Measurements from ENCODE around the gene NRIP1.

The NRIP1 gene

GRCh38 chr21:15004721-15005370, 60.0 kb downstream of the NRIP1 start:
- H3K9me3 ChIP-seq (ENCODE audit: control extremely low read depth in 1 of 5, control insufficient read depth in 4 of 5, insufficient read depth in 2 of 5, low read depth in 1 of 5, low read length in 4 of 5), result no peaks in the 10 kb centered on the region
- no peaks in the 10 kb centered on the region for H3K27me3 ChIP-seq (replicated peaks in 2 of 5; ENCODE audit: control insufficient read depth in 4 of 5, insufficient read depth in 5 of 5, low read length in 4 of 5)
- no peak for DNase-seq
- WGBS (ENCODE audit: insufficient coverage), result no CpG with 5 or more reads among the region's 2 CpGs
- H3K4me3 ChIP-seq (ENCODE audit: control insufficient read depth in 1 of 7, extremely low read depth in 1 of 7, insufficient read depth in 4 of 7, low read depth in 2 of 7, low read length in 6 of 7), result peak overlapping the region in 1 of 7 experiments; percentile 4
- no peak overlapping the region for H3K27ac ChIP-seq (ENCODE audit: insufficient read depth in 1 of 2, low read depth in 1 of 2, low read length in 2 of 2, poor library complexity in 1 of 2, severe bottlenecking in 2 of 2)
- peaks cover 6 to 65% (median 23%) of the 10 kb centered on the region in 4 experiments for H3K4me1 ChIP-seq (ENCODE audit: control extremely low read depth in 1 of 4, control insufficient read depth in 4 of 4, insufficient read depth in 4 of 4, low read length in 3 of 4)
- ChIA-PET CTCF (interaction anchor here (0.8 to 1.5 kb wide), 3 partner anchors 9 to 548 kb away, joined by 3 to 4 read pairs (median 4); no protein-coding TSS in a partner anchor), POLR2A (no interaction called here)
- H3K36me3 ChIP-seq (ENCODE audit: control insufficient read depth in 4 of 4, insufficient read depth in 4 of 4, low read length in 3 of 4), result peaks cover 13 to 65% (median 29%) of the 10 kb centered on the region in 4 experiments

GRCh38 chr21:15003463-15004135, 61.2 kb downstream of the NRIP1 start:
- Histone ChIP-seq H3K27me3 (replicated peaks in 2 of 5; ENCODE audit: control insufficient read depth in 4 of 5, insufficient read depth in 5 of 5, low read length in 4 of 5) (no peaks in the 10 kb centered on the region), H3K4me1 (ENCODE audit: control extremely low read depth in 1 of 4, control insufficient read depth in 4 of 4, insufficient read depth in 4 of 4, low read length in 3 of 4) (peaks cover 6 to 68% (median 28%) of the 10 kb centered on the region in 4 experiments), H3K36me3 (ENCODE audit: control insufficient read depth in 4 of 4, insufficient read depth in 4 of 4, low read length in 3 of 4) (peaks cover 10 to 61% (median 23%) of the 10 kb centered on the region in 4 experiments), H3K27ac (ENCODE audit: insufficient read depth in 1 of 2, low read depth in 1 of 2, low read length in 2 of 2, poor library complexity in 1 of 2, severe bottlenecking in 2 of 2) (peak overlapping the region in 1 of 2 experiments; percentile 26), H3K9me3 (ENCODE audit: control extremely low read depth in 1 of 5, control insufficient read depth in 4 of 5, insufficient read depth in 2 of 5, low read depth in 1 of 5, low read length in 4 of 5) (no peaks in the 10 kb centered on the region), H3K4me3 (ENCODE audit: control insufficient read depth in 1 of 7, extremely low read depth in 1 of 7, insufficient read depth in 4 of 7, low read depth in 2 of 7, low read length in 6 of 7) (no peak overlapping the region)
- POLR2A ChIA-PET, result no interaction called here
- CTCF ChIA-PET, result no interaction called here
- DNase-seq, result no peak
- WGBS (ENCODE audit: insufficient coverage), result no CpG with 5 or more reads among the region's 6 CpGs

- POLR2A ChIA-PET, result no interaction called here
- Histone ChIP-seq H3K27me3 (replicated peaks in 2 of 5; ENCODE audit: control insufficient read depth in 4 of 5, insufficient read depth in 5 of 5, low read length in 4 of 5) (no peaks in the 10 kb centered on the region), H3K4me3 (ENCODE audit: control insufficient read depth in 1 of 7, extremely low read depth in 1 of 7, insufficient read depth in 4 of 7, low read depth in 2 of 7, low read length in 6 of 7) (no peak overlapping the region), H3K27ac (ENCODE audit: insufficient read depth in 1 of 2, low read depth in 1 of 2, low read length in 2 of 2, poor library complexity in 1 of 2, severe bottlenecking in 2 of 2) (no peak overlapping the region), H3K36me3 (ENCODE audit: control insufficient read depth in 4 of 4, insufficient read depth in 4 of 4, low read length in 3 of 4) (peaks cover 14 to 60% (median 18%) of the 10 kb centered on the region in 4 experiments), H3K9me3 (ENCODE audit: control extremely low read depth in 1 of 5, control insufficient read depth in 4 of 5, insufficient read depth in 2 of 5, low read depth in 1 of 5, low read length in 4 of 5) (no peaks in the 10 kb centered on the region), H3K4me1 (ENCODE audit: control extremely low read depth in 1 of 4, control insufficient read depth in 4 of 4, insufficient read depth in 4 of 4, low read length in 3 of 4) (peaks cover 5 to 74% (median 27%) of the 10 kb centered on the region in 4 experiments)
- 84% methylated on average over 13 of the region's 15 CpGs for WGBS (ENCODE audit: insufficient coverage)
- DNase-seq, result no peak
- CTCF ChIA-PET, result interaction anchor here (1.0 kb wide), 1 partner anchor 21 kb away, joined by 3 read pairs; no protein-coding TSS in a partner anchor
Measured at GRCh38 chr21:15001857-15002606, 62.8 kb downstream of the NRIP1 start.

GRCh38 chr21:15001113-15001512, 63.7 kb downstream of the NRIP1 start:
- Histone ChIP-seq H3K4me1 (ENCODE audit: control extremely low read depth in 1 of 4, control insufficient read depth in 4 of 4, insufficient read depth in 4 of 4, low read length in 3 of 4) (peaks cover 3 to 69% (median 22%) of the 10 kb centered on the region in 4 experiments), H3K9me3 (ENCODE audit: control extremely low read depth in 1 of 5, control insufficient read depth in 4 of 5, insufficient read depth in 2 of 5, low read depth in 1 of 5, low read length in 4 of 5) (no peaks in the 10 kb centered on the region), H3K27ac (ENCODE audit: insufficient read depth in 1 of 2, low read depth in 1 of 2, low read length in 2 of 2, poor library complexity in 1 of 2, severe bottlenecking in 2 of 2) (no peak overlapping the region), H3K36me3 (ENCODE audit: control insufficient read depth in 4 of 4, insufficient read depth in 4 of 4, low read length in 3 of 4) (peaks cover 10 to 56% (median 17%) of the 10 kb centered on the region in 4 experiments), H3K4me3 (ENCODE audit: control insufficient read depth in 1 of 7, extremely low read depth in 1 of 7, insufficient read depth in 4 of 7, low read depth in 2 of 7, low read length in 6 of 7) (no peak overlapping the region), H3K27me3 (replicated peaks in 2 of 5; ENCODE audit: control insufficient read depth in 4 of 5, insufficient read depth in 5 of 5, low read length in 4 of 5) (no peaks in the 10 kb centered on the region)
- POLR2A ChIA-PET, result no interaction called here
- CTCF ChIA-PET, result no interaction called here
- DNase-seq, result no peak
- no CpG with 5 or more reads among the region's 2 CpGs for WGBS (ENCODE audit: insufficient coverage)

- no peaks in the 10 kb centered on the region for H3K9me3 ChIP-seq (ENCODE audit: control extremely low read depth in 1 of 5, control insufficient read depth in 4 of 5, insufficient read depth in 2 of 5, low read depth in 1 of 5, low read length in 4 of 5)
- WGBS (ENCODE audit: insufficient coverage), result no CpG with 5 or more reads among the region's 1 CpG
- H3K27ac ChIP-seq (ENCODE audit: insufficient read depth in 1 of 2, low read depth in 1 of 2, low read length in 2 of 2, poor library complexity in 1 of 2, severe bottlenecking in 2 of 2), result no peak overlapping the region
- H3K36me3 ChIP-seq (ENCODE audit: control insufficient read depth in 4 of 4, insufficient read depth in 4 of 4, low read length in 3 of 4), result peaks cover 12 to 57% (median 16%) of the 10 kb centered on the region in 4 experiments
- peaks cover 0 to 66% (median 20%) of the 10 kb centered on the region in 4 experiments for H3K4me1 ChIP-seq (ENCODE audit: control extremely low read depth in 1 of 4, control insufficient read depth in 4 of 4, insufficient read depth in 4 of 4, low read length in 3 of 4)
- no peak overlapping the region for H3K4me3 ChIP-seq (ENCODE audit: control insufficient read depth in 1 of 7, extremely low read depth in 1 of 7, insufficient read depth in 4 of 7, low read depth in 2 of 7, low read length in 6 of 7)
- H3K27me3 ChIP-seq (replicated peaks in 2 of 5; ENCODE audit: control insufficient read depth in 4 of 5, insufficient read depth in 5 of 5, low read length in 4 of 5), result no peaks in the 10 kb centered on the region
- CTCF ChIA-PET, result no interaction called here
- POLR2A ChIA-PET, result no interaction called here
- no peak for DNase-seq
Measured at GRCh38 chr21:15000081-15000480, 64.7 kb downstream of the NRIP1 start.

- ChIA-PET CTCF (interaction anchor here (1.0 to 1.2 kb wide), 3 partner anchors 9 to 16 kb away, joined by 3 to 4 read pairs (median 3); no protein-coding TSS in a partner anchor), POLR2A (no interaction called here)
- Histone ChIP-seq H3K4me1 (ENCODE audit: control extremely low read depth in 1 of 4, control insufficient read depth in 4 of 4, insufficient read depth in 4 of 4, low read length in 3 of 4) (peaks cover 0 to 57% (median 20%) of the 10 kb centered on the region in 4 experiments), H3K27ac (ENCODE audit: insufficient read depth in 1 of 2, low read depth in 1 of 2, low read length in 2 of 2, poor library complexity in 1 of 2, severe bottlenecking in 2 of 2) (no peak overlapping the region), H3K4me3 (ENCODE audit: control insufficient read depth in 1 of 7, extremely low read depth in 1 of 7, insufficient read depth in 4 of 7, low read depth in 2 of 7, low read length in 6 of 7) (no peak overlapping the region), H3K9me3 (ENCODE audit: control extremely low read depth in 1 of 5, control insufficient read depth in 4 of 5, insufficient read depth in 2 of 5, low read depth in 1 of 5, low read length in 4 of 5) (no peaks in the 10 kb centered on the region), H3K27me3 (replicated peaks in 2 of 5; ENCODE audit: control insufficient read depth in 4 of 5, insufficient read depth in 5 of 5, low read length in 4 of 5) (no peaks in the 10 kb centered on the region), H3K36me3 (ENCODE audit: control insufficient read depth in 4 of 4, insufficient read depth in 4 of 4, low read length in 3 of 4) (peaks cover 12 to 52% (median 16%) of the 10 kb centered on the region in 4 experiments)
- WGBS (ENCODE audit: insufficient coverage), result 100% methylated on average over 2 of the region's 4 CpGs
- DNase-seq, result no peak
Measured at GRCh38 chr21:14998784-14999183, 66.0 kb downstream of the NRIP1 start.
